H9 (cell line): ENCODE results near the gene NUDT4. TPM values are rescaled to one million over a fixed set of nuclear protein-coding genes. Genes with fewer than 3 reads are reported as not detected.

Source experiments
- DNase-seq: peaks from one replicate; pipeline ENCODE4 v3.0.0-alpha.2; 2017
- H2AFZ ChIP-seq: one replicate; pipeline ENCODE4 v1.6.1; 2013; ENCODE audit warnings: mild to moderate bottlenecking, low read length, control low read depth, moderate library complexity
- H2AK5ac ChIP-seq: 2 replicates; pipeline ENCODE4 v1.6.1; 2013; ENCODE audit warnings: low read length, control low read depth, mixed read lengths; ENCODE audit not compliant: insufficient read length
- H2BK120ac ChIP-seq: one replicate; pipeline ENCODE4 v1.6.1; 2013; ENCODE audit warnings: low read depth, mild to moderate bottlenecking, low read length, control low read depth, inconsistent platforms; ENCODE audit not compliant: poor library complexity, severe bottlenecking
- H2BK12ac ChIP-seq: 2 replicates; pipeline ENCODE4 v1.6.1; 2013; ENCODE audit warnings: low read length, control low read depth, mixed read lengths, low read depth; ENCODE audit not compliant: insufficient read length
- H2BK15ac ChIP-seq: 2 replicates; pipeline ENCODE4 v1.6.1; 2013; ENCODE audit warnings: low read depth, low read length, control low read depth
- H2BK20ac ChIP-seq: one replicate; pipeline ENCODE4 v1.6.1; 2013; ENCODE audit warnings: low read depth, mild to moderate bottlenecking, low read length, control low read depth, inconsistent platforms; ENCODE audit not compliant: poor library complexity, severe bottlenecking
- H2BK5ac ChIP-seq: 2 replicates; pipeline ENCODE4 v1.6.1; 2013; ENCODE audit warnings: low read length, control low read depth, mixed read lengths; ENCODE audit not compliant: insufficient read length
- H3K14ac ChIP-seq: 2 replicates; pipeline ENCODE4 v1.6.1; 2013; ENCODE audit warnings: low read length, control low read depth; ENCODE audit not compliant: insufficient read depth
- H3K18ac ChIP-seq: 2 replicates; pipeline ENCODE4 v1.6.1; 2013; ENCODE audit warnings: low read depth, mild to moderate bottlenecking, mixed read lengths, low read length, control low read depth; ENCODE audit not compliant: insufficient read length
- H3K23ac ChIP-seq: 2 replicates; pipeline ENCODE4 v1.6.1; 2013; ENCODE audit warnings: low read length, control low read depth, mixed read lengths, low read depth; ENCODE audit not compliant: insufficient read length
- H3K23me2 ChIP-seq: 2 replicates; pipeline ENCODE4 v1.6.1; 2013; ENCODE audit warnings: low read depth, mild to moderate bottlenecking, mixed read lengths, low read length, control low read depth; ENCODE audit not compliant: insufficient read length, poor library complexity, severe bottlenecking
- H3K27ac ChIP-seq: 2 replicates; pipeline ENCODE4 v1.5.1; 2013; ENCODE audit warnings: low read length, control low read depth, mixed read lengths, low read depth; ENCODE audit not compliant: insufficient read length
- H3K27me3 ChIP-seq: 2 replicates; pipeline ENCODE4 v1.6.1; 2013; ENCODE audit warnings: low read length, control low read depth, inconsistent platforms; ENCODE audit not compliant: insufficient read depth
- H3K4ac ChIP-seq: 2 replicates; pipeline ENCODE4 v1.6.1; 2013; ENCODE audit warnings: low read depth, mild to moderate bottlenecking, control low read depth, inconsistent platforms, low read length, moderate library complexity
- H3K4me1 ChIP-seq: 2 replicates; pipeline ENCODE4 v1.6.1; 2013; ENCODE audit warnings: low read length, control low read depth, inconsistent platforms; ENCODE audit not compliant: insufficient read depth
- H3K4me2 ChIP-seq: 2 replicates; pipeline ENCODE4 v1.6.1; 2013; ENCODE audit warnings: low read length, control low read depth, mixed read lengths; ENCODE audit not compliant: insufficient read length, insufficient read depth
- H3K56ac ChIP-seq: 2 replicates; pipeline ENCODE4 v1.6.1; 2013; ENCODE audit warnings: low read depth, mild to moderate bottlenecking, mixed read lengths, low read length, control low read depth; ENCODE audit not compliant: insufficient read length
- H3K79me1 ChIP-seq: 2 replicates; pipeline ENCODE4 v1.6.1; 2013; ENCODE audit warnings: low read depth, mild to moderate bottlenecking, moderate library complexity, low read length, control low read depth, inconsistent platforms; ENCODE audit not compliant: insufficient read depth, poor library complexity, severe bottlenecking
- H3K79me2 ChIP-seq: 2 replicates; pipeline ENCODE4 v1.6.1; 2013; ENCODE audit warnings: low read length, control low read depth, inconsistent platforms; ENCODE audit not compliant: insufficient read depth
- H3K9ac ChIP-seq: 2 replicates; pipeline ENCODE4 v1.6.1; 2013; ENCODE audit warnings: low read length, control low read depth, mixed read lengths; ENCODE audit not compliant: insufficient read length; ENCODE audit errors: extremely low read depth
- H3K9me3 ChIP-seq: one replicate; pipeline ENCODE4 v1.6.1; 2013; ENCODE audit warnings: low read depth, low read length, inconsistent platforms; ENCODE audit not compliant: control insufficient read depth
- H3T11ph ChIP-seq: one replicate; pipeline ENCODE4 v1.6.1; 2013; ENCODE audit warnings: mild to moderate bottlenecking, low read length, control low read depth, inconsistent platforms
- H4K20me1 ChIP-seq: one replicate; pipeline ENCODE4 v1.6.1; 2013; ENCODE audit not compliant: control insufficient read depth, insufficient read length, insufficient read depth
- H4K5ac ChIP-seq: 2 replicates; pipeline ENCODE4 v1.6.1; 2013; ENCODE audit warnings: low read depth, mild to moderate bottlenecking, mixed read lengths, low read length, control low read depth; ENCODE audit not compliant: insufficient read length
- H4K8ac ChIP-seq: replicated peaks from 2 replicates; pipeline ENCODE4 v1.6.1; 2013; ENCODE audit warnings: low read length, control low read depth, mixed read lengths, low read depth; ENCODE audit not compliant: insufficient read length
- H4K91ac ChIP-seq: 2 replicates; pipeline ENCODE4 v1.6.1; 2013; ENCODE audit warnings: low read depth, mild to moderate bottlenecking, moderate library complexity, mixed read lengths, low read length, control low read depth; ENCODE audit not compliant: insufficient read length
- H3K27ac Mint-ChIP-seq, 3 experiments: 2 replicates in 2 of 3; 3 replicates in 1 of 3; pipeline ENCODE4 v1.8.0; 2020 to 2021; ENCODE audit warnings: mixed read lengths in 3 of 3, mild to moderate bottlenecking in 1 of 3, moderate library complexity in 1 of 3
- H3K27me3 Mint-ChIP-seq: 2 replicates; pipeline ENCODE4 v1.8.0; 2021; ENCODE audit warnings: low read depth, mild to moderate bottlenecking, moderate library complexity, mixed read lengths
- H3K36me3 Mint-ChIP-seq, 3 experiments: 2 replicates in 2 of 3; 3 replicates in 1 of 3; pipeline ENCODE4 v1.8.0; 2020 to 2021; ENCODE audit warnings: low read depth in 3 of 3, mixed read lengths in 3 of 3; ENCODE audit not compliant: insufficient read depth in 1 of 3
- H3K4me1 Mint-ChIP-seq, 2 experiments: 2 replicates each; pipeline ENCODE4 v1.8.0; 2020; ENCODE audit warnings: mixed read lengths in 2 of 2
- H3K4me3 Mint-ChIP-seq, 2 experiments: 2 replicates in 1 of 2; 3 replicates in 1 of 2; pipeline ENCODE4 v1.8.0; 2020 to 2021; ENCODE audit warnings: mild to moderate bottlenecking in 2 of 2, mixed read lengths in 2 of 2, moderate library complexity in 1 of 2
- H3K9me3 Mint-ChIP-seq, 2 experiments: 2 replicates in 1 of 2; 3 replicates in 1 of 2; pipeline ENCODE4 v1.8.0; 2020; ENCODE audit warnings: mild to moderate bottlenecking in 2 of 2, mixed read lengths in 2 of 2, moderate library complexity in 1 of 2
- WGBS: extraction: QIAGEN DNeasy Blood & Tissue Kit; methylation state at CpG from one replicate; pipeline ENCODE4 v1.1.7; 2013; ENCODE audit warnings: missing lambda C conversion rate, low lambda C conversion rate, mixed read lengths; ENCODE audit not compliant: insufficient read length; ENCODE audit errors: extremely low coverage; 5-methylcytosine and 5-hydroxymethylcytosine counted together
- total RNA-seq: library from RNA; stranded (reverse); gene quantifications from 2 replicates; pipeline ENCODE4 v1.2.1, GENCODE V29; 2021
- TF ChIP-seq, protein P1 (sequence below): fragments of 200-600 bp; sonication (generic); conservative IDR thresholded peaks from 3 replicates; pipeline ENCODE4 v1.8.0; 2021; ENCODE audit warnings: antibody characterized with exemption, mild to moderate bottlenecking

NUDT4 gene
- total RNA-seq, 1 experiment from 2014 or later: 40.6 TPM

DNA sequence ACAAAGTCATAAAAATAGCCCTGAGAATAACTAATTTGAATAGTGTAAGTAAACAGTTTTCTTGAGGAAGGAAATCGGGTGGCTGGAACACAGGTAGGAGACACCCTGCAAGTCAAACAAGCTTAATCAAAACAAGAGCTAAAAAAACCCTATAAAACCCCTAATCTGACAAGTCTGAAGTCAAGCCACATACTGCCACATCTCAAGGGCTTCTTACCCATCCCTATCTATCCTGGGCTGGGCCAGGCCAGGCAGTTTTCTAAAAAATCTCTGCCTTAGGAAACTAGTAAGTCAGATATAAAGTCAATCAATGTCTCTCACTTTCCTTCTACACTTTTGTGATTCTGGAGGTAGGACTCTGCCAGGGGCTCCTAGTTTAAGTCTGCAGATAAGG lies 48.7 kb downstream of the NUDT4 start:
- H2AK5ac ChIP-seq: no peak overlapping the region
- H2BK5ac ChIP-seq: no peak overlapping the region
- no peak overlapping the region for H3K9ac ChIP-seq
- H2BK20ac ChIP-seq: no peak overlapping the region
- H3K23me2 ChIP-seq: no peaks in the 10 kb centered on the region
- H3T11ph ChIP-seq: no peak overlapping the region
- no peak overlapping the region for H4K5ac ChIP-seq
- Mint-ChIP-seq H3K27me3 (no peaks in the 10 kb centered on the region), H3K36me3 (no peaks in the 10 kb centered on the region), H3K4me1 (peaks cover 47 to 53% of the 10 kb centered on the region in 2 experiments), H3K9me3 (no peaks in the 10 kb centered on the region), H3K27ac (peak overlapping the region in 2 of 3 experiments; percentile 12 to 63; a peak in 2 of 7 replicates), H3K4me3 (no peak overlapping the region)
- H3K14ac ChIP-seq: no peak overlapping the region
- no peak overlapping the region for H3K18ac ChIP-seq
- H3K27ac ChIP-seq: no peak overlapping the region
- TF ChIP-seq, protein P1, sequence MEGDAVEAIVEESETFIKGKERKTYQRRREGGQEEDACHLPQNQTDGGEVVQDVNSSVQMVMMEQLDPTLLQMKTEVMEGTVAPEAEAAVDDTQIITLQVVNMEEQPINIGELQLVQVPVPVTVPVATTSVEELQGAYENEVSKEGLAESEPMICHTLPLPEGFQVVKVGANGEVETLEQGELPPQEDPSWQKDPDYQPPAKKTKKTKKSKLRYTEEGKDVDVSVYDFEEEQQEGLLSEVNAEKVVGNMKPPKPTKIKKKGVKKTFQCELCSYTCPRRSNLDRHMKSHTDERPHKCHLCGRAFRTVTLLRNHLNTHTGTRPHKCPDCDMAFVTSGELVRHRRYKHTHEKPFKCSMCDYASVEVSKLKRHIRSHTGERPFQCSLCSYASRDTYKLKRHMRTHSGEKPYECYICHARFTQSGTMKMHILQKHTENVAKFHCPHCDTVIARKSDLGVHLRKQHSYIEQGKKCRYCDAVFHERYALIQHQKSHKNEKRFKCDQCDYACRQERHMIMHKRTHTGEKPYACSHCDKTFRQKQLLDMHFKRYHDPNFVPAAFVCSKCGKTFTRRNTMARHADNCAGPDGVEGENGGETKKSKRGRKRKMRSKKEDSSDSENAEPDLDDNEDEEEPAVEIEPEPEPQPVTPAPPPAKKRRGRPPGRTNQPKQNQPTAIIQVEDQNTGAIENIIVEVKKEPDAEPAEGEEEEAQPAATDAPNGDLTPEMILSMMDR: no peak
- no peak overlapping the region for H4K91ac ChIP-seq
- peaks cover 66% of the 10 kb centered on the region for H3K79me2 ChIP-seq
- H2BK15ac ChIP-seq: no peak overlapping the region
- no peaks in the 10 kb centered on the region for H3K9me3 ChIP-seq
- peaks cover 6% of the 10 kb centered on the region for H3K4me1 ChIP-seq
- H3K4me2 ChIP-seq: no peak overlapping the region
- H3K27me3 ChIP-seq: no peaks in the 10 kb centered on the region
- no peaks in the 10 kb centered on the region for H4K20me1 ChIP-seq
- H2BK12ac ChIP-seq: no peak overlapping the region
- WGBS: no CpG with 5 or more reads among the region's 1 CpG
- no peak for DNase-seq
- no peak overlapping the region for H3K56ac ChIP-seq
- no peak overlapping the region for H3K4ac ChIP-seq
- H3K79me1 ChIP-seq: peaks cover 9% of the 10 kb centered on the region
- no peak overlapping the region for H2AFZ ChIP-seq
- no peak overlapping the region for H4K8ac ChIP-seq
- no peak overlapping the region for H3K23ac ChIP-seq
- H2BK120ac ChIP-seq: no peak overlapping the region
